ENCODE measurements around the gene COL5A1. TPM values are rescaled to one million over a fixed set of nuclear protein-coding genes. Genes with fewer than 3 reads are reported as not detected.
"Not testable (repeated sequence)": the region's sequence is repeated elsewhere in the genome, so short reads cannot be mapped to it uniquely, and the experiment has no call there.

Gene COL5A1
- total RNA-seq, 1 donor from 2014 or later, result 18.7 TPM

DNA sequence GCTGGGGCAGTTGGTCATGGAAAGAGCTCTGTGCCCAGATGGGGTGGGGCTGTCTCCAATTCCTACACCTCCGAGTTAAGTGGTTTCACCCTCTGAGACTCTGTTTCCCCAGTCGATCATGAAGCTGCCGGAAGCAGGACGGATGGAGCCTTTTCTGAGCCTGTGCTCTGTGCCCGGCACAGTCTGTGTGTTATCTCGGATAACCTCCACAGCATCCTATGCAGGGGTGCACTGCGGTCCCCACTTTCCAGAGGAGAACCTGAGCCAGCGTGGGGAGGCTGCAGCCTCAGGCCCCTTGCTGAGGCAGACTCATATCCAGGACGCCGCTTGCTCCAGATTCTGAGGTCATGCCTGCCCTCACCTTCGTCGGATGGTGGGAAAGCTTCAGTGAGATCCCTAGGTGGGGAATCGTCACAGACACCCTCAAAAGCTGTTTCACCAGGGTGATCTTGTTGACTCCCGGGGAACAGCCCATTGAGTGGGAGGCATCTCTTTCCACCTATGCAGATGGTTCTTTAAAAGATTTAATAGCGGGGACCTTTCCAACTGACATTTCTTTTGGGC, 6.9 kb upstream of the COL5A1 start:
- ATAC-seq (no peak), DNase-seq (ENCODE audit: missing footprints) (no peak)
- intact Hi-C loops (cut with DNase I), result no loop called here

GRCh38 chr9:134635351-134636148, 6.1 kb upstream of the COL5A1 start:
- peak; percentile 53 for DNase-seq (ENCODE audit: missing footprints)
- ATAC-seq, result no peak
- intact Hi-C loops (cut with DNase I), result no loop called here

DNA sequence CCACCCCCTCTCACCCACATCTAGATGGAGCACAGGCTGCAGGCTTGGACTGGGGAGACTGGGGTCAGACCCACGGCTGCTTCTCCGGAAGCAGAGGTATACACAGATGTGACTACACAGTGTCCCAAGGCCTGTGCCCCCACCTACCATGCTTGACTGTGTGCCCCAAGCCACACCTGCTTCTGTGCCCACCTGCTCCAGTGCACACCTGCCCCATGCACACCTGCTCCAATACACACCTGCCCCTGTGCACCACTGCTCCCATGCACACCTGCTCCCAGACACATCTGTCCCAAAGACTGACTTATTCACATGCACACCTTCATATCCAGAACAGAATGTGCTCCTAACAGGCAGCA, 5.5 kb upstream of the COL5A1 start:
- no peak for ATAC-seq
- no peak for DNase-seq (ENCODE audit: missing footprints)

GRCh38 chr9:134637241-134637640, 4.4 kb upstream of the COL5A1 start:
- ATAC-seq (no peak), DNase-seq (ENCODE audit: missing footprints) (no peak)
- intact Hi-C loops (cut with DNase I), result no loop called here

More for the DNA sequence above, 5.5 kb upstream of the COL5A1 start:
- intact Hi-C loops (cut with DNase I), result no loop called here

GRCh38 chr9:134637696-134638501, 3.7 kb upstream of the COL5A1 start:
- no peak for DNase-seq (ENCODE audit: missing footprints)
- intact Hi-C loops (cut with DNase I), result no loop called here
- ATAC-seq, result no peak

DNA sequence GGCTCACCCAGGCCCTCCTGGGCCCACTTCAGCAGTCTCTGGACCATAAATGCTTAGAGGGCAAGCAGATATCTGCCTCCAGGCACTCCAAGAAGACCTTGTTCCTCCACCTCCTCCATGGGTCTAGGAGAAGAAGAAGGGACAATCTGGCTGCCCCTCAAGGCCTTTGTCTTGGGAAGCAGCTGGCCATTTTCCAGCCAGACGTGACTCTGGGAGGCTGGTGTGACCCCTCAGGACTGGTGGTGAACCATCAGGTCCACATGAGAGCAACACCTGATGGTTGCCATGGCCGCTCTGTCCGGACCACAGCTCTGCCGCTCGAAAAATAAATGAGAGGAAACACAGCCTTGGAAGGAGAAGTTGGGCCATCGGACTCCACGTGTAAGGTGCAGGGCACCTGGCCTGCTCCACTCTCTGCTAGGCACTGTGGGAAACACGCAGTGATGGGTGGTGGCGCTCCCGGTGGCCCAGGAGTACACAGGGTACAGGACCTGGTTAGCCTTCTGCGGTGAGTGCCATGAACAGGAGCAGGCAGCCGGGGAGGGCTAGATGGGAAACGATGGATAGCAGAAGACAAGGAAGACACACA, 3.0 kb upstream of the COL5A1 start:
- intact Hi-C loops (cut with DNase I), result no loop called here
- DNase-seq (ENCODE audit: missing footprints), result no peak
- no peak for ATAC-seq

DNA sequence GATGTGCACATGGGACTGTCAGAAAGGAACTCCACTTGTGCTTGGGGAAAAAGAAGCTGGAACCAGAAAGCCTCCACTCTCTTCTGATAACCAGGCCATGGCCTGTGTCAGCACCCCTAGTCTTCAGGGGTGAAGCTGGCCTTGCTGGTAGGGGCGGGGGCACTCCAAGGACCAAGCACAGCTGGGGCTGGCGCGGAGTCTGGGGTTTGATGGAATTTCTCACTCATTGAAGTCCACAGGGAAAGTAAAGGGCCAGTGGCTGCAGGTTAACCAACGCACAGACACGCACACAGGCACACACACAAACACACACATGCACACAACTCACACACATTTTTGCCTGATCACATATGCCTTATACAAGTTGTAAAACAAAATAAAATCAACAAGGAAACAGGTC, 1.6 kb upstream of the COL5A1 start:
- intact Hi-C loops (cut with DNase I), result loop anchor here (5.0 to 10.0 kb wide), 3 partner anchors 97 to 465 kb away; no protein-coding TSS in a partner anchor
- no peak for DNase-seq (ENCODE audit: missing footprints)
- ATAC-seq, result no peak

DNA sequence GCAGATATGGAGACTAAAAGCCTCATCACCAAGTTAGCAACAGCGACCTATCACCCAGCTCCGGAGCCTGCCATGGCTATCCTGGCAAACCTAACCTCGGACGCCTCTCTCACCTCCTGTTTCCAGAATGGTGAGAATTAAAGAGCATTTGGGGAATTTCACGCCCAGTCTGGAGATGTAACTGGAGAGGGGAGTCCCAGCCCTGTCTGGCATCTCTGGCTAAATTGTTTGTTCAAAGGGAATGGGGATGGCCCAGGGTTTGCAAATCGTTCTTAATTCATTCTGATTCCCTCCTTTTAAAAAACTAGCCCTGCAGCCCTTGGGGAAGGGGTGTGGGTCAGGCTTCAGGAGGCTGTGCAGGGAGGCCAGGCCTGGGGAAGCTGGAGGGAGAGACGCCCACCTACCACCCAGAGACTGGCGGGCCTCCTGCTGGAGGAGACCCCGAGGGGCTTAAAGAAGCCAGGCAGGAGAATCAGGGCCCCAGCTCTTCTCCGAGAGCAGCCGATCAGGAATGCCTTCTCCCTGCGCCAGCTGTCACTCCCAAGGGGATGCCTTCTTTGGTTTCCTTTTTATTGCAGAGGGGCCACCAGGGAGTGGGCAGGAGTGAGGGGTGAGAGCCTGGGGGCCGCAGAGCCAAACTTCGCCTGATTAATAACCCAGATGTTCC, 964 bp upstream of the COL5A1 start:
- no peak for ATAC-seq
- intact Hi-C loops (cut with DNase I), result loop anchor here (5.0 to 10.0 kb wide), 3 partner anchors 97 to 466 kb away; no protein-coding TSS in a partner anchor
- no peak for DNase-seq (ENCODE audit: missing footprints)

GRCh38 chr9:134641990-134642384, 384 bp downstream of the COL5A1 start:
- intact Hi-C loops (cut with DNase I), result loop anchor here (5.0 to 10.0 kb wide), 3 partner anchors 95 to 467 kb away; no protein-coding TSS in a partner anchor
- ATAC-seq, result no peak
- DNase-seq (ENCODE audit: missing footprints), result no peak

DNA sequence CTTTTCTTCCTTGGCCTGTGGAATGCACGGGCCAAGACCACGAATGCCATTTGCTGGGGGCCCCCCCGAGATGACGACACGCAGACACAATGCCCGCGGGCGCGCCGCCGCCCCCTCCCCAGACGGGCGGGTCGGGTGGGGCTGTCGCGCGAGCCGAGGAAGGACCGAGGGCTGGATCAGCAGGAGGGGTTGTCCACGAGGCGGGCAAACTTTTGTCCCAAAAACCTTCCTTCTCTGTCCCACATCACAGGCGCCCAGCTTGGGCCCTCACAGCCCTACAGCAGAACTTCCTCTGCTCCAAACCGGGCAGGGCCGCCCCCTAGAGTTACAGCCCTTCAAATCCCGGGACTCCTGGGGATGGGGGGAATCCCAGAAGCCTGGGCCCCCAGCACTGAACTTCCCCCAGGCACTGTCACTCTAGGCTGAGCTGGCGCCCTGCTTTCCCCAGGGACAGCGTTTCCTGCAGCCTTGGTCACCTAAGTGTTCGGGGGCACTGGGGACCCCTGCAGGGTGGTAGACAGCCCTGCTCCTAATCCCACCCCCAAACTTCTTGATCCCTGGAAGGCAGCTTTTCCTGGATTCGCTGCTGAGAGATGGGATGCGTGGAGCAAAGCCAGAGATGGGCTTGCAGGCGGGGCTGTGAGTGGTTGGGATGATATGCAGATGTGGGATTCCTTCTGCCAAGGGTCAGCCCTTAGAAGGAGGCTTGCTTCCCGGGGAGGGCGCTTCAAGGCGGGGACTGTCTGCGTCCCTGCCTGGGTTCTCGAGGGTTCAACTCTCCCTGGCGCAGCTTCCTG, 980 bp downstream of the COL5A1 start:
- intact Hi-C loops (cut with DNase I), result loop anchor here (5.0 to 10.0 kb wide), 3 partner anchors 95 to 468 kb away; no protein-coding TSS in a partner anchor
- peak; percentile 38 for ATAC-seq
- peak; percentile 83 for DNase-seq (ENCODE audit: missing footprints)

- intact Hi-C loops (cut with DNase I), result loop anchor here (5.0 to 10.0 kb wide), 3 partner anchors 94 to 468 kb away; no protein-coding TSS in a partner anchor
- ATAC-seq, result no peak
- DNase-seq (ENCODE audit: missing footprints), result no peak
These were observed 1.6 kb downstream of the COL5A1 start for GRCh38 chr9:134643222-134643671.

- not testable (repeated sequence) for DNase-seq (ENCODE audit: missing footprints); ATAC-seq
- intact Hi-C loops (cut with DNase I), result loop anchor here (5.0 to 10.0 kb wide), 3 partner anchors 93 to 470 kb away; no protein-coding TSS in a partner anchor
These were observed 2.8 kb downstream of the COL5A1 start for GRCh38 chr9:134644401-134644724.

DNA sequence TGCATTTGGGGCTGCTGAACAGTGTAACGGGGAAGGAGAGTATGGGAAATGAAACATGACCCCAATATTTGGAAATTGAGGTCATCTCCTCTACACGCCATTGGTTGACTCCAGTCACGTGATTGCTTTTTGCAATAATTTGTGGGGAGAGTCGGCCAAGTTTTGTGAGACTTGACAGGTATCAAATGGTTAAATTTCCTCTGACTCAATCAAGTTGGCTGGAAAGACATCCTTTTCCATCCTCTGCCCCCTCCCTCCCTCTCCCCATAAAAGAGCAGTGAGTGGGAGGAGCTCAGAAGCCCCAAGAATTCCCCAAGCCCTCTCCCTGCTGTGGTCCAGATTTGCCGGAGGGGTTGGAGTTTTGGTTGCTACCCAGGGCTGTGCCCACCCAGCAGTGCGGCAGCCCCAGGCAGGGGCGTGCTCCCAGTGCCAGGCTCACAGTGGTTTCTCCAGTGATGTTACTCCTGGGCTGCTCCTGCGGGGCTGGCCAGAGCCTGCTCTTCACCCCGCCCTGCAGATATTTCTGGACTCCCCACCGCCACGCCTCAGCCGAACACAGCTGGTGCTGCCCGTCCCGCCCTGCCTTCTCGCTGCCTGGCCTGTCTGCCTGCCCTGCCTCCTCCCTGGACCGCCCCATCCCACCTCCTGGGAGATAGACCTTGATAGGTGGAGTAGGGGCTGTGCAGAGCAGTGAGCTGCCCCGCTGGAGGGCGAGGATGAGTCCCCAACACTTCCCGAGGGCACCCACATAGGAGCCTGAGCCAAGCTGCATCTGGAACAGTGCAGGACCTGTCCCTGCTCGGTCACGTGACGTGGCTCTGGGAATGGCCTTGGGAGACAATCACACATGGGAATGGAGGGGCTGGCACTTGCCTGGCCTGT, 3.4 kb downstream of the COL5A1 start:
- ATAC-seq (peak; percentile 61), DNase-seq (ENCODE audit: missing footprints) (no peak)
- intact Hi-C loops (cut with DNase I), result loop anchor here (5.0 to 10.0 kb wide), 4 partner anchors 47 to 470 kb away; no protein-coding TSS in a partner anchor

- ATAC-seq, result no peak
- intact Hi-C loops (cut with DNase I), result loop anchor here (5.0 to 10.0 kb wide), 2 partner anchors 47 to 471 kb away; no protein-coding TSS in a partner anchor
- DNase-seq (ENCODE audit: missing footprints), result no peak
These were observed 4.2 kb downstream of the COL5A1 start for GRCh38 chr9:134645607-134646365.

DNA sequence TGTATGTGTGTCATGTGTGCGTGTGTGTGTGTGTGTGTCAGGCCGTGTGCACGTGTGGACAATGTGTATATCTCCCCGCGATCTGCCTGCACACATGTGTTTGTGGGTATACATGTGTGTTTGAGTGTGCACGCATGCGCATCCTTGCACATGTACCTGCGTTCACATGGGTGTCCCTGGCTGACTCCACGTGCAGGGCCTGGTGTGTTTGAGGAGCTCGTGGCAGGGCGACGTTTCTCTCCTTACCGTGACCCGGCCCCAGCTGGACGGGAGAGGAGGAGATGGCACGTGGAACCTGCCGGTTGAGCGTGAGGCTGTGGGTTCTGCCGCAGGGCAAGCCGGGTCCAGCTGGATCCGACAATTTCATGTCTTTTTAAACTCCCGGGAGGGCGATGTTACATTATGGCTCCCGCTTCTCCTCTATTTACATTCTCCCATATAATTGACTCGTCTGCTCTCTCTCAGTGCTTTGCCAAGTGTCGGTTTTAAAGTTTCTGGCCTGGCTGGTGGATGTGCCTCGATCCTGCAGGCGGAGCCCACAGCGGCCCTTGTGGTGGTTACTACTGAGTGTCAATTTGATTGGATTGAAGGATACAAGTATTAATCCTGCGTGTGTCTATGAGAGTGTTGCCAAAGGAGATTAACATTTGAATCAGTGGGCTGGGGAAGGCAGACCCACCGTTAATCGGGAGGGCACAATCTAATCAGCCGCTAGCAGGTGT, 5.9 kb downstream of the COL5A1 start:
- no peak for ATAC-seq
- DNase-seq (ENCODE audit: missing footprints), result no peak
- intact Hi-C loops (cut with DNase I), result loop anchor here (5.0 to 10.0 kb wide), 2 partner anchors 45 to 473 kb away; no protein-coding TSS in a partner anchor
